Body of pancreas (tissue), 4 donors: ENCODE results near the gene MS4A6E. TPM values are rescaled to one million over a fixed set of nuclear protein-coding genes. Genes with fewer than 3 reads are reported as not detected.
A peak's percentile ranks its signal among the peaks of the same experiment; 100 is the strongest.

Experiments
- ATAC-seq: fragments of 150-250 bp; one replicate; pipeline ENCODE4 v1.9.1; 2016
- DNase-seq, 4 donors: peaks; one replicate each; pipeline ENCODE4 v3.0.0-alpha.2; 2019
- H3K27ac ChIP-seq, 4 donors: fragments of 200-600 bp; sonication (generic); 1 replicate in 3 of 4; 2 replicates in 1 of 4; pipeline versions ENCODE4 v1.5.1 to v1.6.1; 2016 to 2019; ENCODE audit warnings: mild to moderate bottlenecking in 1 of 4, mixed read lengths in 1 of 4, moderate library complexity in 1 of 4
- H3K27me3 ChIP-seq, 2 donors: fragments of 200-600 bp; sonication (generic); one replicate each; pipeline ENCODE4 v1.6.0; 2016; ENCODE audit warnings: mild to moderate bottlenecking in 1 of 2
- H3K36me3 ChIP-seq, 2 donors: fragments of 200-600 bp; sonication (generic); replicated peaks in 1 of 2; 2 replicates each; pipeline ENCODE4 v1.5.1; 2016; ENCODE audit warnings: low read depth in 2 of 2; ENCODE audit not compliant: insufficient read depth in 1 of 2
- H3K4me1 ChIP-seq: fragments of 200-600 bp; sonication (generic); one replicate; pipeline ENCODE4 v1.6.0; 2016
- H3K4me3 ChIP-seq, 2 donors: fragments of 200-600 bp; sonication (generic); 1 replicate in 1 of 2; 2 replicates in 1 of 2; pipeline ENCODE4 v1.5.1; 2016 to 2019
- H3K9me3 ChIP-seq, 3 donors: fragments of 200-600 bp; sonication (generic); 1 replicate in 2 of 3; 2 replicates in 1 of 3; pipeline ENCODE4 v1.5.1; 2016
- POLR2A ChIP-seq, 3 donors: fragments of 450-650 bp; IDR thresholded peaks; one replicate each; pipeline ENCODE4 v1.6.1; 2016; ENCODE audit warnings: antibody characterized with exemption in 3 of 3, mild to moderate bottlenecking in 2 of 3
- WGBS, 2 donors: methylation state at CpG; one replicate each; pipeline ENCODE4 v1.1.5; 2017; 5-methylcytosine and 5-hydroxymethylcytosine counted together
- intact Hi-C: fragments of 100-400 bp; cut with DNase I; formaldehyde crosslinking; loops from one replicate; pipeline ENCODE4 v1.15.1; 2023
- total RNA-seq, 2 donors: library from RNA; depleted of rRNA; stranded (reverse); fragments of >200 nt; gene quantifications; one replicate each; pipeline ENCODE4 v1.1.0, GENCODE V29; 2016
- TF ChIP-seq, protein P1 (sequence below), 7 experiments: fragments of 450-650 bp in 4 of 7; fragments of 200-600 bp in 3 of 7; sonication (generic) in 3 of 7; IDR thresholded peaks; one replicate each; pipeline ENCODE4 v1.5.1; 2016 to 2019; ENCODE audit warnings: antibody characterized with exemption in 7 of 7

MS4A6E gene
- total RNA-seq, 2 donors from 2014 or later = not detected

GRCh38 chr11:60328460-60328859 is 1.4 kb downstream of the MS4A6E start:
- Histone ChIP-seq H3K36me3 (no peaks in the 10 kb centered on the region), H3K9me3 (peaks cover 0 to 7% (median 0%) of the 10 kb centered on the region in 3 donors), H3K4me3 (no peak overlapping the region), H3K27me3 (no peaks in the 10 kb centered on the region), H3K4me1 (no peaks in the 10 kb centered on the region), H3K27ac (no peak overlapping the region)
- no peak for ATAC-seq
- intact Hi-C loops = no loop called here
- no peak for DNase-seq
- TF ChIP-seq, protein P1, sequence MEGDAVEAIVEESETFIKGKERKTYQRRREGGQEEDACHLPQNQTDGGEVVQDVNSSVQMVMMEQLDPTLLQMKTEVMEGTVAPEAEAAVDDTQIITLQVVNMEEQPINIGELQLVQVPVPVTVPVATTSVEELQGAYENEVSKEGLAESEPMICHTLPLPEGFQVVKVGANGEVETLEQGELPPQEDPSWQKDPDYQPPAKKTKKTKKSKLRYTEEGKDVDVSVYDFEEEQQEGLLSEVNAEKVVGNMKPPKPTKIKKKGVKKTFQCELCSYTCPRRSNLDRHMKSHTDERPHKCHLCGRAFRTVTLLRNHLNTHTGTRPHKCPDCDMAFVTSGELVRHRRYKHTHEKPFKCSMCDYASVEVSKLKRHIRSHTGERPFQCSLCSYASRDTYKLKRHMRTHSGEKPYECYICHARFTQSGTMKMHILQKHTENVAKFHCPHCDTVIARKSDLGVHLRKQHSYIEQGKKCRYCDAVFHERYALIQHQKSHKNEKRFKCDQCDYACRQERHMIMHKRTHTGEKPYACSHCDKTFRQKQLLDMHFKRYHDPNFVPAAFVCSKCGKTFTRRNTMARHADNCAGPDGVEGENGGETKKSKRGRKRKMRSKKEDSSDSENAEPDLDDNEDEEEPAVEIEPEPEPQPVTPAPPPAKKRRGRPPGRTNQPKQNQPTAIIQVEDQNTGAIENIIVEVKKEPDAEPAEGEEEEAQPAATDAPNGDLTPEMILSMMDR (IDR thresholded peaks at IDR 0.05) = no peak
- no peak for TF ChIP-seq POLR2A (IDR thresholded peaks at IDR 0.05)

- Histone ChIP-seq H3K27me3 (no peaks in the 10 kb centered on the region), H3K4me3 (no peak overlapping the region), H3K27ac (no peak overlapping the region), H3K4me1 (no peaks in the 10 kb centered on the region), H3K9me3 (no peaks in the 10 kb centered on the region), H3K36me3 (no peaks in the 10 kb centered on the region)
- DNase-seq = no peak
- ATAC-seq = no peak
- no peak for TF ChIP-seq POLR2A (IDR thresholded peaks at IDR 0.05)
- TF ChIP-seq, protein P1 (IDR thresholded peaks at IDR 0.05) = no peak
- 49 to 69% methylated on average over 3 of the region's 3 CpGs for WGBS, 2 donors
- intact Hi-C loops = no loop called here
Observed at GRCh38 chr11:60332846-60333245, 5.8 kb downstream of the MS4A6E start.

- H3K9me3 ChIP-seq = no peaks in the 10 kb centered on the region
- H3K36me3 ChIP-seq = no peaks in the 10 kb centered on the region
- no peak overlapping the region for H3K4me3 ChIP-seq
- no peaks in the 10 kb centered on the region for H3K4me1 ChIP-seq
- peak; percentile 61 to 76 (median 70) for DNase-seq
- intact Hi-C loops = no loop called here
- no peak for TF ChIP-seq POLR2A (IDR thresholded peaks at IDR 0.05)
- TF ChIP-seq, protein P1 (IDR thresholded peaks at IDR 0.05) = peak; percentile 48 to 73 (median 60)
- no peak overlapping the region for H3K27ac ChIP-seq
- peak; percentile 74 for ATAC-seq
- 0 to 5% methylated on average over 1 to 2 of the region's 2 CpGs for WGBS, 2 donors
- H3K27me3 ChIP-seq = no peaks in the 10 kb centered on the region
Observed at GRCh38 chr11:60334005-60334620, 7.1 kb downstream of the MS4A6E start.

DNA sequence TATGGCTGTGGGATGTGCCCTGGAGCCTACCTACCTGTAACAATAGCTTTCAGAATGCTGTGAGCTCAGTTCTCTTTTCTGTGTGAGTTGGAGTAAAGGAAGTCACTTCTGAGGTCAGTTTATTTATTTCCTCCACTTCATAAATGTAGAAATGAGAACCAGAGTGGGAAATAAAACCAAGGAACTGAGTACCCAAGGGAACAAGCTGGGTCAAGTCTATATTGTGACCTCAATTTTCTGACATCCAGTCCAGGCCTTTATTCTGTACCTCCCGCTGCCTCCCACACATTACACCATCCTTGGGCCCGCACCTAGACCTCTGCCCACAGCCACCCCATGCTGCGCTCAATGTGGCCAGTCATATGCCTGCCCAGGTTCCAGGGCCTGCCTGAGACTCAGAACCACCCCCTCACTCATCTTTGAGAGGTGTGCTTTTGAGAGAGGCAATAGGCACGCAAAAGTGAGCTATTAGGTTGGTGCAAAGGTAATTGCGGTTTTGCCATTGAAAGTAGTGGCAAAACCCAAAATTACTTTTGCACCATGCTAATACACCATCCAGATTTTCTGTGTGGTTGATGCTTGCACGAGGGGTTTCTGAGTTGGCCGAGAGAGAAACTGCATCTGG is 9.8 kb downstream of the MS4A6E start:
- Histone ChIP-seq H3K4me3 (no peak overlapping the region), H3K36me3 (no peaks in the 10 kb centered on the region), H3K9me3 (no peaks in the 10 kb centered on the region), H3K27me3 (no peaks in the 10 kb centered on the region), H3K4me1 (no peaks in the 10 kb centered on the region), H3K27ac (no peak overlapping the region)
- no peak for TF ChIP-seq POLR2A (IDR thresholded peaks at IDR 0.05)
- TF ChIP-seq, protein P1 (IDR thresholded peaks at IDR 0.05) = no peak
- DNase-seq = no peak
- no peak for ATAC-seq
- 84 to 91% methylated on average over 6 to 7 of the region's 7 CpGs for whole genome bisulfite sequencing, 2 donors
- intact Hi-C loops = no loop called here

DNA sequence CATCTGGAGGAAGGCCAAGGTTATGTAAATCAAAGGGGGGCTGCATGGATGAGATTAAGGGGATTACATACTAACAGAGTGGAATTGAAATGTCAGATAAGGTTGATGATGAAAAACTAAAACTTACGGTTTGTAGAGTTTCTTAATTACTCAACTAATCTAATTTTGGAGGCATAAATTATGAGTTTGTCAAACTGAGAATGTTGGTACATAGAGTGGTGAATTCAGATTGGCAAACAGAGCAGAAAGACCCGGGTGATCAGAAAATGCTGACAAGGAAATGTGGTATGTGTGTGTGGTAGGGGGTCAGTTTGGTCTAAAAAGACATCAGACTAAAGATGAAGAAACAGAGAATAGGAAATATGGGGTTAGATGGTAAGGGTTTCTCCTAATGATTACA is 11.0 kb downstream of the MS4A6E start:
- H3K4me3 ChIP-seq = no peak overlapping the region
- DNase-seq = no peak
- no peaks in the 10 kb centered on the region for H3K9me3 ChIP-seq
- WGBS, 2 donors = 37 to 46% methylated on average over 2 of the region's 2 CpGs
- H3K27ac ChIP-seq = no peak overlapping the region
- no peaks in the 10 kb centered on the region for H3K36me3 ChIP-seq
- ATAC-seq = no peak
- TF ChIP-seq, protein P1 (IDR thresholded peaks at IDR 0.05) = no peak
- TF ChIP-seq POLR2A (IDR thresholded peaks at IDR 0.05) = no peak
- no peaks in the 10 kb centered on the region for H3K27me3 ChIP-seq
- H3K4me1 ChIP-seq = no peaks in the 10 kb centered on the region
- intact Hi-C loops = no loop called here
